ENCODE measurements around the gene MED12L. TPM values are rescaled to one million over a fixed set of nuclear protein-coding genes. Genes with fewer than 3 reads are reported as not detected.

MED12L gene
- total and polyA plus RNA-seq, 3 experiments from 2014 or later: 0.02 to 1.8 (median 1.7) TPM

GRCh38 chr3:151248772-151249337 lies 163.4 kb downstream of the MED12L start:
- peaks cover 0 to 1% (median 0%) of the 10 kb centered on the region in 3 donors for H3K4me1 Mint-ChIP-seq
- DNase-seq: no peak
- ChIA-PET CTCF (interaction anchor here (0.8 kb wide), 1 partner anchor 21 kb away, joined by 3 read pairs; no protein-coding TSS in a partner anchor), POLR2A (no interaction called here)
- Histone ChIP-seq H3K4me1 (ENCODE audit: insufficient read depth, low read length) (no peaks in the 10 kb centered on the region), H3K9me3 (ENCODE audit: low read length) (no peaks in the 10 kb centered on the region), H3K27me3 (ENCODE audit: insufficient read depth, low read length, poor library complexity, severe bottlenecking) (no peaks in the 10 kb centered on the region), H3K4me3 (ENCODE audit: low read length) (no peak overlapping the region), H3K36me3 (ENCODE audit: insufficient read depth, low read length) (no peaks in the 10 kb centered on the region), H3K27ac (ENCODE audit: low read depth, low read length) (no peak overlapping the region)
- no peak overlapping the region for H3K27ac Mint-ChIP-seq
- H3K27me3 Mint-ChIP-seq: peaks cover 0 to 4% of the 10 kb centered on the region in 2 donors
- H3K4me3 Mint-ChIP-seq: no peak overlapping the region
- peaks cover 0 to 6% (median 0%) of the 10 kb centered on the region in 3 donors for H3K36me3 Mint-ChIP-seq
- no peaks in the 10 kb centered on the region for H3K9me3 Mint-ChIP-seq

GRCh38 chr3:151256749-151257148 lies 171.3 kb downstream of the MED12L start:
- no peaks in the 10 kb centered on the region for H3K9me3 ChIP-seq (ENCODE audit: low read length)
- Mint-ChIP-seq H3K4me1 (no peaks in the 10 kb centered on the region), H3K36me3 (no peaks in the 10 kb centered on the region), H3K4me3 (no peak overlapping the region), H3K27me3 (peaks cover 4 to 17% of the 10 kb centered on the region in 2 donors), H3K9me3 (no peaks in the 10 kb centered on the region), H3K27ac (no peak overlapping the region)
- H3K36me3 ChIP-seq (ENCODE audit: insufficient read depth, low read length): no peaks in the 10 kb centered on the region
- no peak overlapping the region for H3K27ac ChIP-seq (ENCODE audit: low read depth, low read length)
- H3K27me3 ChIP-seq (ENCODE audit: insufficient read depth, low read length, poor library complexity, severe bottlenecking): no peaks in the 10 kb centered on the region
- ChIA-PET POLR2A (interaction anchor here (0.7 kb wide), 2 partner anchors 8 to 31 kb away, joined by 3 to 7 read pairs; no protein-coding TSS in a partner anchor), CTCF (interaction anchor here (1.1 to 1.3 kb wide), 2 partner anchors 28 to 89 kb away, joined by 3 to 5 read pairs; no protein-coding TSS in a partner anchor)
- DNase-seq: no peak
- H3K4me1 ChIP-seq (ENCODE audit: insufficient read depth, low read length): no peaks in the 10 kb centered on the region
- no peak overlapping the region for H3K4me3 ChIP-seq (ENCODE audit: low read length)

- POLR2A ChIA-PET: no interaction called here
- H3K36me3 ChIP-seq (ENCODE audit: insufficient read depth, low read length): no peaks in the 10 kb centered on the region
Measured at GRCh38 chr3:151259664-151260063, 174.2 kb downstream of the MED12L start.

GRCh38 chr3:151262871-151263525 lies 177.5 kb downstream of the MED12L start:
- Mint-ChIP-seq H3K27me3 (peaks cover 4 to 11% of the 10 kb centered on the region in 2 donors), H3K27ac (peak overlapping the region in 1 of 8 donors; percentile 71), H3K9me3 (no peaks in the 10 kb centered on the region), H3K36me3 (peaks cover 0 to 5% (median 0%) of the 10 kb centered on the region in 3 donors), H3K4me1 (peaks cover 0 to 3% (median 3%) of the 10 kb centered on the region in 3 donors), H3K4me3 (no peak overlapping the region)
- no peak for DNase-seq
- Histone ChIP-seq H3K9me3 (ENCODE audit: low read length) (no peaks in the 10 kb centered on the region), H3K4me1 (ENCODE audit: insufficient read depth, low read length) (no peaks in the 10 kb centered on the region), H3K36me3 (ENCODE audit: insufficient read depth, low read length) (no peaks in the 10 kb centered on the region), H3K27me3 (ENCODE audit: insufficient read depth, low read length, poor library complexity, severe bottlenecking) (no peaks in the 10 kb centered on the region), H3K27ac (ENCODE audit: low read depth, low read length) (no peak overlapping the region), H3K4me3 (ENCODE audit: low read length) (no peak overlapping the region)
- POLR2A ChIA-PET: no interaction called here
- CTCF ChIA-PET: interaction anchor here (1.6 kb wide), 1 partner anchor 52 kb away, joined by 3 read pairs; no protein-coding TSS in a partner anchor

More at GRCh38 chr3:151259664-151260063, 174.2 kb downstream of the MED12L start:
- H3K9me3 Mint-ChIP-seq: no peaks in the 10 kb centered on the region
- Histone ChIP-seq H3K4me1 (ENCODE audit: insufficient read depth, low read length) (no peaks in the 10 kb centered on the region), H3K27me3 (ENCODE audit: insufficient read depth, low read length, poor library complexity, severe bottlenecking) (no peaks in the 10 kb centered on the region), H3K4me3 (ENCODE audit: low read length) (no peak overlapping the region), H3K9me3 (ENCODE audit: low read length) (no peaks in the 10 kb centered on the region), H3K27ac (ENCODE audit: low read depth, low read length) (no peak overlapping the region)
- peaks cover 0 to 1% (median 0%) of the 10 kb centered on the region in 3 donors for H3K36me3 Mint-ChIP-seq
- no peak overlapping the region for H3K4me3 Mint-ChIP-seq
- DNase-seq: no peak
- peaks cover 4 to 17% of the 10 kb centered on the region in 2 donors for H3K27me3 Mint-ChIP-seq
- CTCF ChIA-PET: interaction anchor here (1.4 to 1.7 kb wide), 3 partner anchors 17 to 91 kb away, joined by 3 to 6 read pairs (median 4); no protein-coding TSS in a partner anchor
- H3K27ac Mint-ChIP-seq: peak overlapping the region in 2 of 8 donors; percentile 31 to 39
- H3K4me1 Mint-ChIP-seq: no peaks in the 10 kb centered on the region

- Mint-ChIP-seq H3K36me3 (peaks cover 0 to 5% (median 0%) of the 10 kb centered on the region in 3 donors), H3K4me1 (peaks cover 12 to 19% (median 17%) of the 10 kb centered on the region in 3 donors), H3K27ac (peak overlapping the region in 2 of 8 donors; percentile 8 to 82), H3K9me3 (no peaks in the 10 kb centered on the region), H3K27me3 (peaks cover 4 to 10% of the 10 kb centered on the region in 2 donors), H3K4me3 (no peak overlapping the region)
- peaks cover 8% of the 10 kb centered on the region for H3K4me1 ChIP-seq (ENCODE audit: insufficient read depth, low read length)
- H3K4me3 ChIP-seq (ENCODE audit: low read length): no peak overlapping the region
- H3K27ac ChIP-seq (ENCODE audit: low read depth, low read length): no peak overlapping the region
- POLR2A ChIA-PET: no interaction called here
- H3K9me3 ChIP-seq (ENCODE audit: low read length): no peaks in the 10 kb centered on the region
- H3K36me3 ChIP-seq (ENCODE audit: insufficient read depth, low read length): no peaks in the 10 kb centered on the region
- DNase-seq: no peak
- CTCF ChIA-PET: interaction anchor here (0.7 kb wide), 1 partner anchor 37 kb away, joined by 4 read pairs; no protein-coding TSS in a partner anchor
- no peaks in the 10 kb centered on the region for H3K27me3 ChIP-seq (ENCODE audit: insufficient read depth, low read length, poor library complexity, severe bottlenecking)
Measured at GRCh38 chr3:151264605-151265004, 179.1 kb downstream of the MED12L start.

GRCh38 chr3:151265166-151265565 lies 179.7 kb downstream of the MED12L start:
- H3K9me3 ChIP-seq (ENCODE audit: low read length): no peaks in the 10 kb centered on the region
- peaks cover 0 to 5% (median 0%) of the 10 kb centered on the region in 3 donors for H3K36me3 Mint-ChIP-seq
- H3K36me3 ChIP-seq (ENCODE audit: insufficient read depth, low read length): no peaks in the 10 kb centered on the region
- no peak overlapping the region for H3K4me3 Mint-ChIP-seq
- no peak overlapping the region for H3K27ac ChIP-seq (ENCODE audit: low read depth, low read length)
- no peaks in the 10 kb centered on the region for H3K9me3 Mint-ChIP-seq
- H3K4me1 ChIP-seq (ENCODE audit: insufficient read depth, low read length): peaks cover 8% of the 10 kb centered on the region
- POLR2A ChIA-PET: interaction anchor here (0.6 kb wide), 2 partner anchors 9 to 152 kb away, joined by 3 to 4 read pairs; no protein-coding TSS in a partner anchor
- no peak for DNase-seq
- H3K4me1 Mint-ChIP-seq: peaks cover 16 to 24% (median 20%) of the 10 kb centered on the region in 3 donors
- H3K27ac Mint-ChIP-seq: peak overlapping the region in 2 of 8 donors; percentile 47 to 82
- no peak overlapping the region for H3K4me3 ChIP-seq (ENCODE audit: low read length)
- peaks cover 0 to 4% of the 10 kb centered on the region in 2 donors for H3K27me3 Mint-ChIP-seq
- CTCF ChIA-PET: no interaction called here
- no peaks in the 10 kb centered on the region for H3K27me3 ChIP-seq (ENCODE audit: insufficient read depth, low read length, poor library complexity, severe bottlenecking)

- Histone ChIP-seq H3K36me3 (ENCODE audit: insufficient read depth, low read length) (no peaks in the 10 kb centered on the region), H3K27me3 (ENCODE audit: insufficient read depth, low read length, poor library complexity, severe bottlenecking) (no peaks in the 10 kb centered on the region), H3K4me1 (ENCODE audit: insufficient read depth, low read length) (peaks cover 8% of the 10 kb centered on the region), H3K27ac (ENCODE audit: low read depth, low read length) (no peak overlapping the region), H3K9me3 (ENCODE audit: low read length) (no peaks in the 10 kb centered on the region), H3K4me3 (ENCODE audit: low read length) (no peak overlapping the region)
- peaks cover 0 to 1% of the 10 kb centered on the region in 2 donors for H3K27me3 Mint-ChIP-seq
- CTCF ChIA-PET: interaction anchor here (2.8 kb wide), 1 partner anchor 17 kb away, joined by 9 read pairs; no protein-coding TSS in a partner anchor
- H3K27ac Mint-ChIP-seq: peak overlapping the region in 1 of 8 donors; percentile 47
- POLR2A ChIA-PET: no interaction called here
- H3K36me3 Mint-ChIP-seq: peaks cover 0 to 5% (median 0%) of the 10 kb centered on the region in 3 donors
- no peaks in the 10 kb centered on the region for H3K9me3 Mint-ChIP-seq
- H3K4me3 Mint-ChIP-seq: no peak overlapping the region
- H3K4me1 Mint-ChIP-seq: peaks cover 20 to 29% (median 25%) of the 10 kb centered on the region in 3 donors
- DNase-seq: no peak
Measured at GRCh38 chr3:151265866-151266265, 180.4 kb downstream of the MED12L start.

- Mint-ChIP-seq H3K27me3 (no peaks in the 10 kb centered on the region), H3K4me1 (peaks cover 23 to 31% (median 29%) of the 10 kb centered on the region in 3 donors), H3K9me3 (no peaks in the 10 kb centered on the region), H3K36me3 (peaks cover 0 to 5% (median 0%) of the 10 kb centered on the region in 3 donors), H3K4me3 (no peak overlapping the region), H3K27ac (peak overlapping the region in 1 of 8 donors; percentile 37)
- CTCF ChIA-PET: interaction anchor here (0.8 to 2.8 kb wide), 5 partner anchors 16 to 99 kb away, joined by 3 to 9 read pairs (median 7); no protein-coding TSS in a partner anchor
- Histone ChIP-seq H3K36me3 (ENCODE audit: insufficient read depth, low read length) (no peaks in the 10 kb centered on the region), H3K27ac (ENCODE audit: low read depth, low read length) (no peak overlapping the region), H3K4me3 (ENCODE audit: low read length) (no peak overlapping the region), H3K27me3 (ENCODE audit: insufficient read depth, low read length, poor library complexity, severe bottlenecking) (no peaks in the 10 kb centered on the region), H3K9me3 (ENCODE audit: low read length) (no peaks in the 10 kb centered on the region), H3K4me1 (ENCODE audit: insufficient read depth, low read length) (peaks cover 8% of the 10 kb centered on the region)
- POLR2A ChIA-PET: no interaction called here
- no peak for DNase-seq
Measured at GRCh38 chr3:151267066-151267465, 181.6 kb downstream of the MED12L start.
